ENCODE measurements around the gene PCDH9. TPM values are rescaled to one million over a fixed set of nuclear protein-coding genes. Genes with fewer than 3 reads are reported as not detected.

The PCDH9 gene
- total RNA-seq, 1 experiment from 2014 or later, result 5.8 TPM

- H3K27me3 ChIP-seq (replicated peaks; ENCODE audit: insufficient read depth, low read depth, low read length, poor library complexity), result no peaks in the 10 kb centered on the region
- no peak for TF ChIP-seq EZH2 (IDR thresholded peaks at IDR 0.05; ENCODE audit: borderline replicate concordance, low read depth, low read length, poor library complexity, severe bottlenecking)
- no TSS peak for BruUV-seq (replicated peaks)
- H3K4me3 ChIP-seq (ENCODE audit: low read depth, low read length, poor library complexity, severe bottlenecking), result no peak overlapping the region
- POLR2A ChIA-PET (ENCODE audit: low non-redundant PET), result no interaction called here
- H3K4me1 ChIP-seq (ENCODE audit: insufficient read depth, low read length, poor library complexity, severe bottlenecking), result no peaks in the 10 kb centered on the region
- no peaks in the 10 kb centered on the region for H3K9me3 ChIP-seq (ENCODE audit: low read depth, low read length, poor library complexity, severe bottlenecking)
- H3K27ac ChIP-seq (ENCODE audit: low read depth, low read length, poor library complexity, severe bottlenecking), result no peak overlapping the region
- intact Hi-C loops (cut with micrococcal nuclease; ENCODE audit: unreplicated experiment), result no loop called here
- DNase-seq (ENCODE audit: low spot score), result no peak
- CTCF ChIA-PET, result no interaction called here
- H3K36me3 ChIP-seq (ENCODE audit: insufficient read depth, low read length, poor library complexity, severe bottlenecking), result no peaks in the 10 kb centered on the region
Observed at GRCh38 chr13:67193979-67194378, 36.2 kb downstream of the PCDH9 start.

DNA sequence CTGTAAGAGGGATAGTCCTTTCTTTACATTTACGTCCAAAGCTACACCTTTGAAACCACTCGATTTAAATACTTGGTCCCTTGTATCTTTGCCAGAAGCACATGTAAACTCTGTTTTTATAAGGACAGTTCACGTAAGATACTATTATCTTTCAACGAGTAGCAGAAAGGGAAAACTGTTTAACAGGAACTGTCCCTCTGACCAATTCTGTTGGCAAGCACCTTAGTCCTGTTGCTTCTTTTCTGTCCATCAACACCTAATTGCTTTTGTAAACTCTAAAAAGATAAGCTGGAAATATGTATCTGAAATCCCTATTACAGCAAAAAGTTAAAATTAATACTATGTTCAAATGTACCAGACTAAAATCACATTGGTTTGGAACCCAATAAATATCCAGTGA is 37.4 kb downstream of the PCDH9 start:
- Histone ChIP-seq H3K4me3 (ENCODE audit: low read depth, low read length, poor library complexity, severe bottlenecking) (no peak overlapping the region), H3K27me3 (replicated peaks; ENCODE audit: insufficient read depth, low read depth, low read length, poor library complexity) (no peaks in the 10 kb centered on the region), H3K27ac (ENCODE audit: low read depth, low read length, poor library complexity, severe bottlenecking) (no peak overlapping the region), H3K9me3 (ENCODE audit: low read depth, low read length, poor library complexity, severe bottlenecking) (no peaks in the 10 kb centered on the region), H3K36me3 (ENCODE audit: insufficient read depth, low read length, poor library complexity, severe bottlenecking) (no peaks in the 10 kb centered on the region), H3K4me1 (ENCODE audit: insufficient read depth, low read length, poor library complexity, severe bottlenecking) (no peaks in the 10 kb centered on the region)
- BruUV-seq (replicated peaks), result no TSS peak
- DNase-seq (ENCODE audit: low spot score), result no peak
- ChIA-PET POLR2A (ENCODE audit: low non-redundant PET) (no interaction called here), CTCF (no interaction called here)
- TF ChIP-seq, protein P1, sequence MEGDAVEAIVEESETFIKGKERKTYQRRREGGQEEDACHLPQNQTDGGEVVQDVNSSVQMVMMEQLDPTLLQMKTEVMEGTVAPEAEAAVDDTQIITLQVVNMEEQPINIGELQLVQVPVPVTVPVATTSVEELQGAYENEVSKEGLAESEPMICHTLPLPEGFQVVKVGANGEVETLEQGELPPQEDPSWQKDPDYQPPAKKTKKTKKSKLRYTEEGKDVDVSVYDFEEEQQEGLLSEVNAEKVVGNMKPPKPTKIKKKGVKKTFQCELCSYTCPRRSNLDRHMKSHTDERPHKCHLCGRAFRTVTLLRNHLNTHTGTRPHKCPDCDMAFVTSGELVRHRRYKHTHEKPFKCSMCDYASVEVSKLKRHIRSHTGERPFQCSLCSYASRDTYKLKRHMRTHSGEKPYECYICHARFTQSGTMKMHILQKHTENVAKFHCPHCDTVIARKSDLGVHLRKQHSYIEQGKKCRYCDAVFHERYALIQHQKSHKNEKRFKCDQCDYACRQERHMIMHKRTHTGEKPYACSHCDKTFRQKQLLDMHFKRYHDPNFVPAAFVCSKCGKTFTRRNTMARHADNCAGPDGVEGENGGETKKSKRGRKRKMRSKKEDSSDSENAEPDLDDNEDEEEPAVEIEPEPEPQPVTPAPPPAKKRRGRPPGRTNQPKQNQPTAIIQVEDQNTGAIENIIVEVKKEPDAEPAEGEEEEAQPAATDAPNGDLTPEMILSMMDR (conservative IDR thresholded peaks at IDR 0.05; ENCODE audit: low read depth, low read length), result no peak
- no peak for TF ChIP-seq EZH2 (IDR thresholded peaks at IDR 0.05; ENCODE audit: borderline replicate concordance, low read depth, low read length, poor library complexity, severe bottlenecking)
- intact Hi-C loops (cut with micrococcal nuclease; ENCODE audit: unreplicated experiment), result no loop called here

- Histone ChIP-seq H3K27me3 (replicated peaks; ENCODE audit: insufficient read depth, low read depth, low read length, poor library complexity) (no peaks in the 10 kb centered on the region), H3K4me3 (ENCODE audit: low read depth, low read length, poor library complexity, severe bottlenecking) (no peak overlapping the region), H3K9me3 (ENCODE audit: low read depth, low read length, poor library complexity, severe bottlenecking) (no peaks in the 10 kb centered on the region), H3K27ac (ENCODE audit: low read depth, low read length, poor library complexity, severe bottlenecking) (no peak overlapping the region), H3K4me1 (ENCODE audit: insufficient read depth, low read length, poor library complexity, severe bottlenecking) (no peaks in the 10 kb centered on the region), H3K36me3 (ENCODE audit: insufficient read depth, low read length, poor library complexity, severe bottlenecking) (no peaks in the 10 kb centered on the region)
- ChIA-PET POLR2A (ENCODE audit: low non-redundant PET) (interaction anchor here (0.5 kb wide), 1 partner anchor 2000 kb away, joined by 19 read pairs; no protein-coding TSS in a partner anchor), CTCF (no interaction called here)
- no TSS peak for BruUV-seq (replicated peaks)
- TF ChIP-seq, protein P1 (conservative IDR thresholded peaks at IDR 0.05; ENCODE audit: low read depth, low read length), result no peak
- no peak for TF ChIP-seq EZH2 (IDR thresholded peaks at IDR 0.05; ENCODE audit: borderline replicate concordance, low read depth, low read length, poor library complexity, severe bottlenecking)
- no peak for DNase-seq (ENCODE audit: low spot score)
- intact Hi-C loops (cut with micrococcal nuclease; ENCODE audit: unreplicated experiment), result no loop called here
Observed at GRCh38 chr13:67186995-67187569, 43.1 kb downstream of the PCDH9 start.

GRCh38 chr13:67184247-67184646 is 45.9 kb downstream of the PCDH9 start:
- no TSS peak for BruUV-seq (replicated peaks)
- H3K9me3 ChIP-seq (ENCODE audit: low read depth, low read length, poor library complexity, severe bottlenecking), result no peaks in the 10 kb centered on the region
- H3K4me1 ChIP-seq (ENCODE audit: insufficient read depth, low read length, poor library complexity, severe bottlenecking), result no peaks in the 10 kb centered on the region
- ChIA-PET CTCF (no interaction called here), POLR2A (ENCODE audit: low non-redundant PET) (no interaction called here)
- no peak overlapping the region for H3K4me3 ChIP-seq (ENCODE audit: low read depth, low read length, poor library complexity, severe bottlenecking)
- TF ChIP-seq, protein P1 (conservative IDR thresholded peaks at IDR 0.05; ENCODE audit: low read depth, low read length), result no peak
- TF ChIP-seq EZH2 (IDR thresholded peaks at IDR 0.05; ENCODE audit: borderline replicate concordance, low read depth, low read length, poor library complexity, severe bottlenecking), result no peak
- H3K27ac ChIP-seq (ENCODE audit: low read depth, low read length, poor library complexity, severe bottlenecking), result no peak overlapping the region
- H3K27me3 ChIP-seq (replicated peaks; ENCODE audit: insufficient read depth, low read depth, low read length, poor library complexity), result no peaks in the 10 kb centered on the region
- H3K36me3 ChIP-seq (ENCODE audit: insufficient read depth, low read length, poor library complexity, severe bottlenecking), result no peaks in the 10 kb centered on the region
- intact Hi-C loops (cut with micrococcal nuclease; ENCODE audit: unreplicated experiment), result no loop called here
- no peak for DNase-seq (ENCODE audit: low spot score)

All from A673 (cell line).